Sigmoid colon (tissue), 7 donors: ENCODE data around the gene MX2. TPM values are rescaled to one million over a fixed set of nuclear protein-coding genes. Genes with fewer than 3 reads are reported as not detected.

Experiments
- DNase-seq: peaks from one replicate; pipeline ENCODE4 v3.0.0-alpha.2; 2019
- H3K27ac ChIP-seq, 4 donors: fragments of 200-600 bp; sonication (generic); one replicate each; pipeline ENCODE4 v1.5.1; 2016 to 2019; ENCODE audit warnings: mild to moderate bottlenecking in 1 of 4
- H3K27me3 ChIP-seq, 3 donors: fragments of 200-600 bp; sonication (generic); one replicate each; pipeline ENCODE4 v1.5.1; 2019; ENCODE audit warnings: mild to moderate bottlenecking in 1 of 3
- H3K36me3 ChIP-seq, 4 donors: fragments of 200-600 bp; sonication (generic); one replicate each; pipeline ENCODE4 v1.5.1; 2016 to 2019
- H3K4me1 ChIP-seq, 4 donors: fragments of 200-600 bp; sonication (generic); one replicate each; pipeline ENCODE4 v1.5.1; 2017 to 2019
- H3K4me3 ChIP-seq, 4 donors: fragments of 200-600 bp; sonication (generic); one replicate each; pipeline ENCODE4 v1.5.1; 2017 to 2019; ENCODE audit warnings: mild to moderate bottlenecking in 2 of 4, moderate library complexity in 1 of 4
- H3K9me3 ChIP-seq, 4 donors: fragments of 200-600 bp in 3 of 4; sonication (generic) in 3 of 4; one replicate each; pipeline versions ENCODE4 v1.5.1 to v1.6.1; 2013 to 2019
- EP300 ChIP-seq, 4 donors: sonication (generic); formaldehyde crosslinking; IDR thresholded peaks; one replicate each; pipeline ENCODE4 v1.6.1; 2017; ENCODE audit warnings: antibody characterized with exemption in 4 of 4
- POLR2A ChIP-seq, 2 donors: fragments of 450-650 bp; IDR thresholded peaks; one replicate each; pipeline ENCODE4 v1.6.1; 2016; ENCODE audit warnings: antibody characterized with exemption in 2 of 2, mild to moderate bottlenecking in 2 of 2, moderate library complexity in 2 of 2
- POLR2AphosphoS5 ChIP-seq, 4 donors: sonication (generic); formaldehyde crosslinking; IDR thresholded peaks; one replicate each; pipeline ENCODE4 v1.6.1; 2017; ENCODE audit warnings: antibody characterized with exemption in 4 of 4
- WGBS, 2 donors: extraction: QIAGEN DNeasy Blood & Tissue Kit; methylation state at CpG; one replicate each; pipeline ENCODE4 v1.1.7; 2013; 5-methylcytosine and 5-hydroxymethylcytosine counted together
- intact Hi-C: fragments of 100-400 bp; cut with DNase I; formaldehyde crosslinking; loops from one replicate; pipeline ENCODE4 v1.15.1; 2023
- polyA plus RNA-seq, 3 donors: library from polyadenylated mRNA; stranded (reverse); fragments of 200-250 nt; gene quantifications; one replicate each; pipeline ENCODE4 v1.2.3, GENCODE V29; 2013
- total RNA-seq, 4 donors: library from RNA; depleted of rRNA; stranded (reverse); fragments of >200 nt; gene quantifications; one replicate each; pipeline ENCODE4 v1.1.0, GENCODE V29; 2016
- TF ChIP-seq, protein P1 (sequence below), 4 experiments: fragments of 450-650 bp in 3 of 4; fragments of 200-600 bp in 1 of 4; IDR thresholded peaks; one replicate each; pipeline ENCODE4 v1.5.1; 2016 to 2019; ENCODE audit warnings: antibody characterized with exemption in 4 of 4, mild to moderate bottlenecking in 3 of 4, moderate library complexity in 2 of 4
- donor health status: healthy with polysubstance abuse.
- donor health status: Bipolar disorder and iron deficiency.
- donor health status: healthy.

MX2 gene
- total and polyA plus RNA-seq, 7 donors, result 2.5 to 23.9 (median 6.2) TPM

DNA sequence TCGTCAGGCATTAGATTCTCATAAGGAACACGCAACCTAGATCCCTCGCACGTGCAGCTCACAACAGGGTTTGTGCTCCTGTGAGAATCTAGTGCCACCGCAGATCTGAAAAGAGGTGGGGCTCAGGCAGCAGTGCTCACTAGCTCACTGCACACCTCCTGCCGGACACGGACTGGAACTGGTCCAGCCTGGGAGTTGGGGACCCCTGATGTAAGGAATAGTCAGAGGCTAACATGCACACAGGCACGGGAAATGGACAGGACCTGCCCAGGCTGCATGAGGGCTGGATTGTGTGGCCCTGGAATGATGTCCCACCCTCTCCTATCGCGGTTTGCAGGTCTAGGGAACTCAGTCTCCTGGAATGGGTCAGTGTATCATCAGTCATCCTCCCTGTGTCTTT is 41.0 kb downstream of the MX2 start:
- peaks cover 0 to 8% (median 0%) of the 10 kb centered on the region in 4 donors for H3K36me3 ChIP-seq
- 92 to 96% methylated on average over 10 of the region's 10 CpGs for WGBS, 2 donors
- intact Hi-C loops, result no loop called here

DNA sequence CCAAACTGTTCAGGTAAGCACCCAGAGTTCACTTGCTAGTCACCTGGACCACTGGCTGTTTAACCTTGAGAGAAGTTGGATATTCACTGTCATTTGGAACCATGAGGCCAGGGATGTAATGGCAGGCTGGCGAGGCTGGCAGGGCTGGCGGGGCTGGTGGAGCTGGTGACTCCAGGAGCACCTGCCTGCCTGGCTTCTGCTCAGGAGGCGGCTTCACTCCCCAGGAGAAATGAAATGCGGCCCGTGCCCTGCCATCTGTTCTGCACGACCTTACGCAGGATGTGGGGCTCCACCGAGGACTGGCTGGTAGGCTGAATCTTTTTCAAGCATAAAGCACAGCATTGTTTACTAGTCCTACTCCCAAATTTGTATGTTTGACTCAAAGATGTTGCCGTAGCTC is 41.5 kb downstream of the MX2 start:
- Histone ChIP-seq H3K9me3 (no peaks in the 10 kb centered on the region), H3K4me1 (no peaks in the 10 kb centered on the region), H3K27ac (no peak overlapping the region), H3K36me3 (peaks cover 0 to 14% (median 0%) of the 10 kb centered on the region in 4 donors), H3K27me3 (no peaks in the 10 kb centered on the region), H3K4me3 (no peak overlapping the region)
- no peak for DNase-seq
- TF ChIP-seq POLR2A (IDR thresholded peaks at IDR 0.05) (no peak), POLR2AphosphoS5 (IDR thresholded peaks at IDR 0.05) (no peak), EP300 (IDR thresholded peaks at IDR 0.05) (no peak)
- TF ChIP-seq, protein P1, sequence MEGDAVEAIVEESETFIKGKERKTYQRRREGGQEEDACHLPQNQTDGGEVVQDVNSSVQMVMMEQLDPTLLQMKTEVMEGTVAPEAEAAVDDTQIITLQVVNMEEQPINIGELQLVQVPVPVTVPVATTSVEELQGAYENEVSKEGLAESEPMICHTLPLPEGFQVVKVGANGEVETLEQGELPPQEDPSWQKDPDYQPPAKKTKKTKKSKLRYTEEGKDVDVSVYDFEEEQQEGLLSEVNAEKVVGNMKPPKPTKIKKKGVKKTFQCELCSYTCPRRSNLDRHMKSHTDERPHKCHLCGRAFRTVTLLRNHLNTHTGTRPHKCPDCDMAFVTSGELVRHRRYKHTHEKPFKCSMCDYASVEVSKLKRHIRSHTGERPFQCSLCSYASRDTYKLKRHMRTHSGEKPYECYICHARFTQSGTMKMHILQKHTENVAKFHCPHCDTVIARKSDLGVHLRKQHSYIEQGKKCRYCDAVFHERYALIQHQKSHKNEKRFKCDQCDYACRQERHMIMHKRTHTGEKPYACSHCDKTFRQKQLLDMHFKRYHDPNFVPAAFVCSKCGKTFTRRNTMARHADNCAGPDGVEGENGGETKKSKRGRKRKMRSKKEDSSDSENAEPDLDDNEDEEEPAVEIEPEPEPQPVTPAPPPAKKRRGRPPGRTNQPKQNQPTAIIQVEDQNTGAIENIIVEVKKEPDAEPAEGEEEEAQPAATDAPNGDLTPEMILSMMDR (IDR thresholded peaks at IDR 0.05), result no peak
- 95 to 96% methylated on average over 9 of the region's 9 CpGs for WGBS, 2 donors
- intact Hi-C loops, result no loop called here

More for the DNA sequence above, 41.0 kb downstream of the MX2 start:
- H3K4me1 ChIP-seq, result no peaks in the 10 kb centered on the region
- TF ChIP-seq POLR2A (IDR thresholded peaks at IDR 0.05) (no peak), POLR2AphosphoS5 (IDR thresholded peaks at IDR 0.05) (no peak), EP300 (IDR thresholded peaks at IDR 0.05) (no peak)
- TF ChIP-seq, protein P1 (IDR thresholded peaks at IDR 0.05), result no peak
- no peak for DNase-seq
- no peaks in the 10 kb centered on the region for H3K27me3 ChIP-seq
- no peak overlapping the region for H3K4me3 ChIP-seq
- H3K27ac ChIP-seq, result no peak overlapping the region
- H3K9me3 ChIP-seq, result no peaks in the 10 kb centered on the region

DNA sequence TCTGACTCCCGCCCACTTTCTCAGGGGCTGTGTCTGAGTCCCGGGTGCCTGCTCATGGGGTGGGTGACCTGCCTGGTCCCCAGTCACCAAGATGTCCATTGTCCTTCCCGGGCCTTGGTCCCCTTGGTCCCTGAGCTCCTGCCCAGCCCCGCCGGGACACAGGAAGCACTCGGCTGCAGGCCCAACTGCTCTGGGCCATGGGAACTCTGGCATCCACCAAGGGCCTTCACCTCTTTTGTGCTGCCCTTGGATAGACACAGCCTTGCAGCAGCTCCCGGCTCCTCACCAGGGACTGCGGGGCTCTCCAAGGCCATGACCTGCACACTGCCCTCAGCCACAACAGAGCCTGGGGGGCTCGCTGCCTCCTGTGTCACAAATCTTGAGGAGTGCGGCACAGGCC is 42.1 kb downstream of the MX2 start:
- Histone ChIP-seq H3K27ac (no peak overlapping the region), H3K4me3 (no peak overlapping the region), H3K36me3 (peaks cover 0 to 17% (median 0%) of the 10 kb centered on the region in 4 donors), H3K4me1 (no peaks in the 10 kb centered on the region), H3K9me3 (no peaks in the 10 kb centered on the region), H3K27me3 (no peaks in the 10 kb centered on the region)
- DNase-seq, result no peak
- 95 to 96% methylated on average over 10 of the region's 10 CpGs for WGBS, 2 donors
- intact Hi-C loops, result no loop called here
- TF ChIP-seq POLR2AphosphoS5 (IDR thresholded peaks at IDR 0.05) (no peak), POLR2A (IDR thresholded peaks at IDR 0.05) (no peak)

DNA sequence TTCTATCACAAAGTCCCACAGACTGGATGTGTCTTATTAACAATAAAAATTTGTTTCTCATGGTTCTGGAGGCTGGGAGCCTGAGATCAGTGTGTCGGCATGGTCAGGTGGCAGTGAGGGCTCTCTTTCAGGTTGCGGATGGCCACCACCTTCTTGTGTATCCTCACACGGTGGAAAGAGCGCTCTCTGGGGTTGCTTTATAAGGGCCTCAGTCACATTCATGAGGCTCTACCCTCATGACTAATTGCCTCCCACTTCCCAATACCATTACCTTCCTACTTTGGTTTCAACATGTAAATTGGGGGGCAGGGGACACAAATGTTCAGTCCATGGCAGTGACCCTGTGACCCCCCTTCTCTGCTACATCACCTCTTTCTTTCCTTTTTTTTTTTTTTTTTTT is 43.5 kb downstream of the MX2 start:
- no peaks in the 10 kb centered on the region for H3K4me1 ChIP-seq
- intact Hi-C loops, result no loop called here
- H3K4me3 ChIP-seq, result no peak overlapping the region
- 97 to 98% methylated on average over 4 of the region's 4 CpGs for WGBS, 2 donors
- H3K9me3 ChIP-seq, result no peaks in the 10 kb centered on the region
- peaks cover 0 to 17% (median 0%) of the 10 kb centered on the region in 4 donors for H3K36me3 ChIP-seq
- no peaks in the 10 kb centered on the region for H3K27me3 ChIP-seq
- no peak for DNase-seq
- H3K27ac ChIP-seq, result no peak overlapping the region
- no peak for TF ChIP-seq POLR2AphosphoS5 (IDR thresholded peaks at IDR 0.05)
- TF ChIP-seq EP300 (IDR thresholded peaks at IDR 0.05), result no peak
- TF ChIP-seq, protein P1 (IDR thresholded peaks at IDR 0.05), result no peak
- no peak for TF ChIP-seq POLR2A (IDR thresholded peaks at IDR 0.05)

DNA sequence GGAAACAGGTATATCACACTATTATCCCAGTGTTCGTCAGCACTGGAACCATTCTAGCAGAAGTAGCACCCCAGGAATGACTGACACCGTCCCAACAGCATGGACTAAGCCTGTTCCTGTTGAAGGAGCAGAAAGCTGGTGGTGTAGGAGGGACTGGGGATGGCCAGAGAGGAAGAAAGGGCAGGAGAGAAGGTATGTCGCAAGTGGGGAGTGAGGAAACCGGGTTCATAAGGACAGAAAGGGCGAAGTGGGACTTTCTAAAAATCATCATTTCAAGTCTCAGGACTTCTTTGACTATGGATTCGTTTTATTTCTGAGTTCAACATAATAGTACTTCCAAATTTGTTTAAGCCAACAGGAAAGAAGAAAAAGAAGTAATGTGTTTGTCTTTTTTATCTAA is 44.5 kb downstream of the MX2 start:
- Histone ChIP-seq H3K9me3 (no peaks in the 10 kb centered on the region), H3K4me1 (no peaks in the 10 kb centered on the region), H3K27me3 (no peaks in the 10 kb centered on the region), H3K36me3 (peaks cover 0 to 17% (median 0%) of the 10 kb centered on the region in 4 donors), H3K4me3 (no peak overlapping the region), H3K27ac (no peak overlapping the region)
- WGBS, 2 donors, result 78 to 90% methylated on average over 6 of the region's 6 CpGs
- DNase-seq, result no peak
- intact Hi-C loops, result no loop called here
- TF ChIP-seq POLR2A (IDR thresholded peaks at IDR 0.05), result no peak
- TF ChIP-seq, protein P1 (IDR thresholded peaks at IDR 0.05), result no peak
- no peak for TF ChIP-seq POLR2AphosphoS5 (IDR thresholded peaks at IDR 0.05)
- TF ChIP-seq EP300 (IDR thresholded peaks at IDR 0.05), result no peak
